ENCODE measurements around the gene NPHP4. TPM values are rescaled to one million over a fixed set of nuclear protein-coding genes. Genes with fewer than 3 reads are reported as not detected.

The NPHP4 gene
- total and polyA plus RNA-seq, 2 donors (not counting 3 experiments of a cell fraction or from before 2014, with no cell fraction given): 4.4 to 11.7 TPM

GRCh38 chr1:5845376-5845775 lies 146.8 kb downstream of the NPHP4 start:
- FAIRE-seq (no peak), DNase-seq (ENCODE audit: low read depth, low spot score) (no peak)
- H3K4me2 ChIP-seq (ENCODE audit: insufficient read depth, low read length): no peak overlapping the region
- H3K9me3 ChIP-seq (replicated peaks; ENCODE audit: control insufficient read depth, insufficient read depth, low read length): no peaks in the 10 kb centered on the region
- H3K36me3 ChIP-seq (ENCODE audit: control insufficient read depth in 2 of 2, extremely low read depth in 1 of 2, insufficient read depth in 2 of 2, low read length in 2 of 2): no peaks in the 10 kb centered on the region
- TF ChIP-seq GATA2 (IDR thresholded peaks at IDR 0.05; ENCODE audit: insufficient read depth, insufficient read length, low read depth, low read length) (no peak), POLR2A (IDR thresholded peaks at IDR 0.05; ENCODE audit: low read depth, low read length) (no peak), FOS (IDR thresholded peaks at IDR 0.05; ENCODE audit: borderline replicate concordance, insufficient read depth, low read length) (no peak), JUN (IDR thresholded peaks at IDR 0.05; ENCODE audit: borderline replicate concordance, insufficient read depth, insufficient read length, low read depth) (no peak), MYC (IDR thresholded peaks at IDR 0.05; ENCODE audit: low read depth, low read length) (no peak), CTCF (IDR thresholded peaks at IDR 0.05; ENCODE audit: extremely low read depth in 1 of 2, insufficient read depth in 1 of 2, low read depth in 1 of 2, low read length in 2 of 2) (no peak), EZH2 (IDR thresholded peaks at IDR 0.05; ENCODE audit: borderline replicate concordance, low read depth, low read length, severe bottlenecking) (no peak), MAX (IDR thresholded peaks at IDR 0.05; ENCODE audit: insufficient read depth, insufficient read length) (no peak), POLR2AphosphoS5 (IDR thresholded peaks at IDR 0.05; ENCODE audit: insufficient read depth, low read depth, low read length) (no peak)
- no peak overlapping the region for H3K4me3 ChIP-seq (replicated peaks in 1 of 3; ENCODE audit: insufficient read depth in 1 of 3, low read depth in 1 of 3, low read length in 3 of 3)
- CTCF ChIA-PET: no interaction called here
- H3K9me1 ChIP-seq (replicated peaks; ENCODE audit: control insufficient read depth, extremely low read depth, insufficient read depth, low read length): no peaks in the 10 kb centered on the region
- H3K27ac ChIP-seq (ENCODE audit: insufficient read depth, low read depth, low read length): no peak overlapping the region
- no peaks in the 10 kb centered on the region for H3K79me2 ChIP-seq (ENCODE audit: control insufficient read depth, insufficient read depth, low read length)
- H4K20me1 ChIP-seq (replicated peaks; ENCODE audit: control insufficient read depth, extremely low read depth, insufficient read depth, low read length): no peaks in the 10 kb centered on the region
- intact Hi-C loops (cut with micrococcal nuclease): no loop called here
- H3K27me3 ChIP-seq (ENCODE audit: control insufficient read depth in 2 of 2, insufficient read depth in 2 of 2, low read length in 2 of 2): no peaks in the 10 kb centered on the region
- H3K9ac ChIP-seq (replicated peaks; ENCODE audit: extremely low read depth, insufficient read depth, low read length): no peak overlapping the region
- H3K4me1 ChIP-seq (ENCODE audit: control insufficient read depth, extremely low read depth, insufficient read depth, low read length): no peaks in the 10 kb centered on the region
- dilution Hi-C loops (cut with MboI; ENCODE audit: extremely low pct_ligation_motif_present, low sequenced_read_pairs): no loop called here
- POLR2A ChIA-PET: no interaction called here
- BruUV-seq (replicated peaks): no TSS peak
- no peak overlapping the region for H2AFZ ChIP-seq (ENCODE audit: low read depth, low read length)

Data from endothelial cell of umbilical vein (primary cell).